DND-41 (cell line): Measurements from ENCODE around the gene TCF4.

Experiments used
- ATAC-seq: fragments of 200-7000 bp; cut with Tn5 transposase; 3 replicates; pipeline ENCODE4 v1.9.1; 2021; ENCODE audit warnings: low read depth; ENCODE audit not compliant: insufficient read depth
- DNase-seq: peaks from one replicate; pipeline ENCODE4 v3.0.0-alpha.2; 2020
- H2AFZ ChIP-seq: 2 replicates; pipeline ENCODE4 v1.6.0; 2012; ENCODE audit warnings: low read depth, low read length
- H3K27ac ChIP-seq: 2 replicates; pipeline ENCODE4 v1.5.1; 2012; ENCODE audit warnings: low read length, inconsistent platforms
- H3K27me3 ChIP-seq: fragments of 200-600 bp; sonication (generic); 2 replicates; pipeline ENCODE4 v1.6.0; 2012; ENCODE audit warnings: low read length, mild to moderate bottlenecking, inconsistent platforms; ENCODE audit not compliant: insufficient read depth, poor library complexity
- H3K36me3 ChIP-seq: 2 replicates; pipeline ENCODE4 v1.5.1; 2012; ENCODE audit warnings: low read length, inconsistent platforms; ENCODE audit not compliant: insufficient read depth
- H3K4me1 ChIP-seq: 2 replicates; pipeline ENCODE4 v1.5.1; 2012; ENCODE audit warnings: mild to moderate bottlenecking, low read length; ENCODE audit not compliant: insufficient read depth
- H3K4me2 ChIP-seq: 2 replicates; pipeline ENCODE4 v1.6.0; 2012; ENCODE audit warnings: mild to moderate bottlenecking, moderate library complexity, low read length, inconsistent platforms; ENCODE audit not compliant: insufficient read depth
- H3K4me3 ChIP-seq, 2 experiments: fragments of 200-600 bp in 1 of 2; shearing (Covaris generic) in 1 of 2; 2 replicates each; pipeline ENCODE4 v1.5.1; 2012 to 2016; ENCODE audit warnings: inconsistent platforms in 2 of 2, low read length in 2 of 2, mild to moderate bottlenecking in 2 of 2, low read depth in 1 of 2, moderate library complexity in 1 of 2
- H3K79me2 ChIP-seq: 2 replicates; pipeline ENCODE4 v1.6.0; 2012; ENCODE audit warnings: low read length, inconsistent platforms; ENCODE audit not compliant: insufficient read depth
- H3K9ac ChIP-seq: 2 replicates; pipeline ENCODE4 v1.6.0; 2012; ENCODE audit warnings: low read depth, mild to moderate bottlenecking, inconsistent platforms, low read length, moderate library complexity
- H3K9me3 ChIP-seq: 2 replicates; pipeline ENCODE4 v1.5.1; 2012; ENCODE audit warnings: low read length, moderate library complexity, mild to moderate bottlenecking, inconsistent platforms; ENCODE audit not compliant: insufficient read depth, severe bottlenecking
- H4K20me1 ChIP-seq: 2 replicates; pipeline ENCODE4 v1.6.0; 2012; ENCODE audit warnings: low read length; ENCODE audit not compliant: insufficient read depth
- CTCF ChIP-seq: IDR thresholded peaks from 2 replicates; pipeline ENCODE4 v1.5.1; 2012; ENCODE audit warnings: borderline replicate concordance, low read length, moderate library complexity, mild to moderate bottlenecking; ENCODE audit not compliant: poor library complexity, severe bottlenecking; ENCODE audit errors: extremely low read depth
- EZH2 ChIP-seq: IDR thresholded peaks from 3 replicates; pipeline ENCODE4 v1.6.1; 2012; ENCODE audit warnings: borderline replicate concordance, low read depth, mild to moderate bottlenecking, moderate library complexity, low read length, inconsistent platforms; ENCODE audit not compliant: severe bottlenecking

TCF4 gene

DNA sequence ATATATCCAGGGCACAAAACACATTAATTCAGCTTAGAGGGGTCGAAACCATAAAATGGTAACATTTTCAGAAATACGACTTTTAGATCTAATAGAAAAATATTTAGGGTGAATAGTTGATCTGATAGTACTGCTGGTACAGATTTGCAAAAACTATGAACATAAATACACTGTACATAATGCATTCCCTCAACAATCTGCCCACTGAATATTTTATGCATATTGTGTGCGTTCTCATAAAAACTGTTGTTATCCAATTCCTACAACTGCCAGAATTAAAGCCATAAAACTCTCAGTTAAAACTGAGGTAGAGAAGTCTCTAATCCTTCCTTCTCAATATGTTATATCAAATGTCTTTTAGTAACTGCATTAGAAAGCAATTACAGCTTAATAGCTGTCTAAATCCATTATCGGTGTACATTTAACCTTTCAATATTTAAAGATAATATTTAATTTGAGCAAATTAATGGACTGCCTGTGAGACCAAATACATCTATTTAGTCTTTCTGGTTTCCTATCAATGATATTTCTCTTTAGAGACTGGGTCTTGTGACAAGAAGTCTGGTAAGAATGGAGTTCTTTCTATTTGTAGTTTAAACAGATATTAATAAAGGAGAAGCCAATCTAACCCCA, 32.5 kb downstream of the TCF4 start:
- Histone ChIP-seq H4K20me1 (no peaks in the 10 kb centered on the region), H3K4me2 (no peak overlapping the region), H3K27ac (no peak overlapping the region), H3K36me3 (peaks cover 6% of the 10 kb centered on the region; the same call in 1 of the 2 replicates), H3K4me1 (no peaks in the 10 kb centered on the region), H3K4me3 (no peak overlapping the region), H3K9ac (no peak overlapping the region), H3K79me2 (no peaks in the 10 kb centered on the region), H3K9me3 (no peaks in the 10 kb centered on the region), H3K27me3 (no peaks in the 10 kb centered on the region), H2AFZ (no peak overlapping the region)
- no peak for TF ChIP-seq CTCF
- no peak for TF ChIP-seq EZH2
- no peak for DNase-seq
- no peak for ATAC-seq

- H3K79me2 ChIP-seq = no peaks in the 10 kb centered on the region
- H3K9ac ChIP-seq = no peak overlapping the region
- no peak overlapping the region for H3K27ac ChIP-seq
- no peak for TF ChIP-seq CTCF
- TF ChIP-seq EZH2 = no peak
- H2AFZ ChIP-seq = no peak overlapping the region
- ATAC-seq (no peak), DNase-seq (no peak)
- no peak overlapping the region for H3K4me2 ChIP-seq
- no peaks in the 10 kb centered on the region for H4K20me1 ChIP-seq
- H3K4me3 ChIP-seq = no peak overlapping the region
- H3K4me1 ChIP-seq = no peaks in the 10 kb centered on the region
- H3K9me3 ChIP-seq = no peaks in the 10 kb centered on the region
- H3K27me3 ChIP-seq = no peaks in the 10 kb centered on the region
- H3K36me3 ChIP-seq = peaks cover 5% of the 10 kb centered on the region; the same call in 1 of the 2 replicates
These were observed 35.3 kb downstream of the TCF4 start for GRCh38 chr18:55552526-55553189.

- Histone ChIP-seq H3K4me3 (no peak overlapping the region), H3K9ac (no peak overlapping the region), H3K9me3 (no peaks in the 10 kb centered on the region), H4K20me1 (no peaks in the 10 kb centered on the region), H2AFZ (no peak overlapping the region), H3K36me3 (0 out of 2 replicates have a peak, but pooled peaks cover 3% of the 10 kb centered on the region), H3K4me2 (no peak overlapping the region), H3K79me2 (no peaks in the 10 kb centered on the region), H3K27ac (no peak overlapping the region), H3K27me3 (no peaks in the 10 kb centered on the region), H3K4me1 (no peaks in the 10 kb centered on the region)
- ATAC-seq (no peak), DNase-seq (no peak)
- no peak for TF ChIP-seq CTCF
- TF ChIP-seq EZH2 = no peak
These were observed 36.8 kb downstream of the TCF4 start for GRCh38 chr18:55551227-55551626.
